ENCODE measurements around the gene ZEB2. TPM values are rescaled to one million over a fixed set of nuclear protein-coding genes. Genes with fewer than 3 reads are reported as not detected.
A peak's percentile ranks its signal among the peaks of the same experiment; 100 is the strongest.
"Not testable (repeated sequence)": the region's sequence is repeated elsewhere in the genome, so short reads cannot be mapped to it uniquely, and the experiment has no call there.

ZEB2 gene
- total RNA-seq, 1 donor from 2014 or later = 108 TPM

DNA sequence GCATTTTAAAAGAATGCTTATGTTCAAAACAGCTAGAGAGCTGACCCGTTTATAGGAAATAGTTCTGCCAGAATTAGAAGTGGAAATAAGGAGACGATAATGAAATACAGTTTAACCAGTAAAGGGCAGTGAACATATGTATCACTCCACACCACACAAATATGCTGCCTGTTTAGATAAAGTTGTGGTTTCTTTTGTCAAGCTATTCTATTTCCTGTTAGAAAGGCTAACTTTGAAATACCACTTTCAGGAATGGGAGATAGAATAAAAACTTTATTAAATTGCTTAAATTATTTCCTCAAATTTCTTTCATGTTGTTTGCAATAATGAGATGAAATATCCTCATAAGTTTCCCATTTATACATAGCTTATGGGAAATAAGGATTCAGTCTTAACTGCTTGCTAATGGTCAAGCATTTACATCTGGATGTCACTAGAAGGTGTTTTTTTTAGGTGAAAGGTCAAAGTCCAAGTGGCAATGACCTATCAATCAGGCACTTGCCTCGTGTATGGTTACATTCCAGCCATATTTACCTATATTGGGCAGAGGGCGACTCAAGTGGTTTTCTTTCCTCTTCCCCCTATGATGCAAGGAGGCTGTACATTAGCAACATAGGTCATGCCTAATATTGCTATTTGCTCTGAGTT, 148.9 kb downstream of the ZEB2 start:
- peaks cover 0 to 4% (median 0%) of the 10 kb centered on the region in 3 donors for H3K27me3 ChIP-seq (ENCODE audit: control insufficient read depth in 3 of 3, insufficient read depth in 3 of 3, low read length in 3 of 3)
- no peak overlapping the region for H3K4me3 ChIP-seq (ENCODE audit: low read length in 3 of 3)
- no peak overlapping the region for H3K9ac ChIP-seq (ENCODE audit: low read depth in 1 of 3, low read length in 3 of 3)
- H3K27ac ChIP-seq (ENCODE audit: low read depth, low read length) = no peak overlapping the region
- no peaks in the 10 kb centered on the region for H3K36me3 ChIP-seq (ENCODE audit: control insufficient read depth in 3 of 3, insufficient read depth in 3 of 3, low read length in 3 of 3)
- H3K4me1 ChIP-seq (ENCODE audit: control insufficient read depth in 3 of 3, insufficient read depth in 3 of 3, low read length in 3 of 3) = peaks cover 0 to 5% (median 0%) of the 10 kb centered on the region in 3 donors
- no peaks in the 10 kb centered on the region for H3K9me3 ChIP-seq (ENCODE audit: control insufficient read depth in 3 of 3, low read length in 3 of 3)

DNA sequence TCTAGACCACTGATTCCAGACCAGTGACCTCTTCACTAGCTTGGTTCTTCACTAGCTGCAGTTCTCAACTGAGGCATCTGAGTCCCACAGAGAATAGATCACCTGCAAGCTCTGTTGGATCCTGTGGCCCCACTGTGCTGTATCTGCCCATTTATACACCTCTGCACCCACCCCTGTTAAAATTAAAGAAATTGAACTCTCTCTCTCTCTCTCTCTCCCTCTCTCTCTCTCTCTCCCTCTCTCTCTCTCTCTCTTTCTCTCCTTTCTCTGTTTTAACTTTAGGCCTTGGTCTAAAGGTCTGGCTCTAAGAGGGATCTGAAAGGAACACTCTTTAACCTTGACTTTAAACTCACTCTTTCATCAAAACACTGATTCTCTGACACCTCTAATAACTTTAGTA, 150.5 kb downstream of the ZEB2 start:
- Histone ChIP-seq H3K36me3 (ENCODE audit: control insufficient read depth in 3 of 3, insufficient read depth in 3 of 3, low read length in 3 of 3) (no peaks in the 10 kb centered on the region), H3K27ac (ENCODE audit: low read depth, low read length) (no peak overlapping the region), H3K27me3 (ENCODE audit: control insufficient read depth in 3 of 3, insufficient read depth in 3 of 3, low read length in 3 of 3) (no peaks in the 10 kb centered on the region), H3K4me1 (ENCODE audit: control insufficient read depth in 3 of 3, insufficient read depth in 3 of 3, low read length in 3 of 3) (peaks cover 0 to 5% (median 0%) of the 10 kb centered on the region in 3 donors), H3K9me3 (ENCODE audit: control insufficient read depth in 3 of 3, low read length in 3 of 3) (no peaks in the 10 kb centered on the region), H3K9ac (ENCODE audit: low read depth in 1 of 3, low read length in 3 of 3) (no peak overlapping the region), H3K4me3 (ENCODE audit: low read length in 3 of 3) (no peak overlapping the region)

DNA sequence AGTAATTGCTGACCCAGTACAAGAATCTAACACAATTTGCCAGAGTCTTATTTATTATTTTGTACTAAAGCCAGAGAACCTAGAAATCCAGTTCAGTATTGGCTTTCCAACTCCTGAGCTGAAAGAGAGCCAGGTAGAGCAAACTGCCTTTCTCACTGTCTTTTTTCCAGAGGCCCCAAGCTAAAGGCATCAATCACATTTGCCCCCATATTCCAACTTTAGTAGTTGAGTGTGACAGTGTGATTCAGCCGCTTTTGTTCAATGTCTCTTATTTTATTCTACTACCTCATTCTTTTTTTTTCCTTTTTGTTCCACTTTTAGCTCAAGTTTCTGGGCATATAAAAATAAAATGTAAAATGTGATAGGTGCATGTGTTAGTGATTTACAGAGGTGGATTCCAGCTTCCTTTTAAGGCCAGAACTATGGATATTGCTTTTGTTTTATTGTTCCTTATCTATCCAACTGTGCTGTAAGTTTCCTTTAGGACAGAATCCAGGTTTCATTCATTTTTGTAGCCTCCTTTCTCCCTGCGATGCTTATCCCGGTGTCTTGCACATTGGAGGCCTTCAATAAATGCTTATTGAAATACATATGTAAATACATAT, 153.0 kb downstream of the ZEB2 start:
- Histone ChIP-seq H3K9ac (ENCODE audit: low read depth in 1 of 3, low read length in 3 of 3) (no peak overlapping the region), H3K36me3 (ENCODE audit: control insufficient read depth in 3 of 3, insufficient read depth in 3 of 3, low read length in 3 of 3) (no peaks in the 10 kb centered on the region), H3K4me3 (ENCODE audit: low read length in 3 of 3) (no peak overlapping the region), H3K27ac (ENCODE audit: low read depth, low read length) (no peak overlapping the region), H3K9me3 (ENCODE audit: control insufficient read depth in 3 of 3, low read length in 3 of 3) (no peaks in the 10 kb centered on the region), H3K27me3 (ENCODE audit: control insufficient read depth in 3 of 3, insufficient read depth in 3 of 3, low read length in 3 of 3) (no peaks in the 10 kb centered on the region), H3K4me1 (ENCODE audit: control insufficient read depth in 3 of 3, insufficient read depth in 3 of 3, low read length in 3 of 3) (no peaks in the 10 kb centered on the region)

DNA sequence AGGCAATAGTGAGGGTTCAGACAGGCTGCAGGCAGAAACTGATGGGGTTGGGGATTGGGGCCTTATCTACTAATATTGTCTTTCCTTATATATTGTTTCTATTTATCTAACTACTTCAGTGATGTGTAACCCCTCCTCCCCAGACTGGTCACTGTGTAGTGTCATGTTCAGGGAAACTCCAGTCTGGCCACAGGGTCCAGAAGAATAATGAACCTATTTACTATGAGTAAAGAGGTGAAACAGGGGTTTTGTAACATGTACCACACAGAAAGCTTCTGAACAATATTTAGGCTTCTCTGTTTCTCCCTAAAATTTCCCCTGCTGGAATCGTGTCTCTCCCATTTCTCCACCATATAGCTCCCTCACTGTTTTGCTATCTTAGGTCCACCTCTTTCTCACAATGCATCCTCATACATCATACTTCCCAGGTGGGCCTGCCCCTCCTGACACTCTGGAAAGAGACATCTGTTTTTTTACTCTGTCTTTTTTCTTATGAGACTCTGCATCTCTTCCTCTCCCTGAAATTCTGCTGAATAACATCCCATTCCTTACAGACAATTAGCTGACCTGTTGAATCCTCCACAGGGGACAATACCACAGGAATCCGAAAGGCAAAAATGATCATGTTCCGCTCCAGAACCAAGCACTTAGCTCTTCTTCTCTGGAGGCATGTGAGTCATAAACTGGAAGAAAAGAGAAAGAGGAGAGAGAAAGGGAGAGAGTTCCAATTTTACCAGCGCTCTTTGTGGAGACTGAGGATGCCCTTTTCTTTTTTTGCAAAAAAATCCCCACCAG, 154.8 kb downstream of the ZEB2 start:
- H3K9ac ChIP-seq (ENCODE audit: low read depth in 1 of 3, low read length in 3 of 3) = no peak overlapping the region
- no peak overlapping the region for H3K4me3 ChIP-seq (ENCODE audit: low read length in 3 of 3)
- no peaks in the 10 kb centered on the region for H3K27me3 ChIP-seq (ENCODE audit: control insufficient read depth in 3 of 3, insufficient read depth in 3 of 3, low read length in 3 of 3)
- H3K9me3 ChIP-seq (ENCODE audit: control insufficient read depth in 3 of 3, low read length in 3 of 3) = no peaks in the 10 kb centered on the region
- no peaks in the 10 kb centered on the region for H3K4me1 ChIP-seq (ENCODE audit: control insufficient read depth in 3 of 3, insufficient read depth in 3 of 3, low read length in 3 of 3)
- no peaks in the 10 kb centered on the region for H3K36me3 ChIP-seq (ENCODE audit: control insufficient read depth in 3 of 3, insufficient read depth in 3 of 3, low read length in 3 of 3)
- H3K27ac ChIP-seq (ENCODE audit: low read depth, low read length) = no peak overlapping the region

DNA sequence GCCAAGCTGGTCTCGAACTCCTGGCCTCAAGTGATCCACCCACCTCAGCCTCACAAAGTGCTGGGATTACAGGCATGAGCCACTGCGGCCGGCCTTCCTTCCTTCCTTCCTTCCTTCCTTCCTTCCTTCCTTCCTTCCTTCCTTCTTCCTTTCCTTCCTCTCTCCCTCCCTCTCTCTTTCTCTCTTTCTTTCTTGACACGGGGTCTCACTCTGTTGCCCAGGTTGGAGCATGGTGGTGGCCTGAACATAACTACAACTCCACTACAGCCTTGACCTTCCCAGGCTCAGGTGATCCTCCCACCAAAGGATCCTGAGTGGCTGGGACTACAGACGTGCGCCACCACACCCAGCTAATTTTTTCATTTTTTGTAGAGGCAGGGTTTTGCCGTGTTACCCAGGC, 155.7 kb downstream of the ZEB2 start:
- H3K36me3 ChIP-seq (ENCODE audit: control insufficient read depth in 3 of 3, insufficient read depth in 3 of 3, low read length in 3 of 3); H3K9me3 ChIP-seq (ENCODE audit: control insufficient read depth in 3 of 3, low read length in 3 of 3); H3K4me1 ChIP-seq (ENCODE audit: control insufficient read depth in 3 of 3, insufficient read depth in 3 of 3, low read length in 3 of 3); H3K27ac ChIP-seq (ENCODE audit: low read depth, low read length); H3K4me3 ChIP-seq (ENCODE audit: low read length in 3 of 3); H3K9ac ChIP-seq (ENCODE audit: low read depth in 1 of 3, low read length in 3 of 3); H3K27me3 ChIP-seq (ENCODE audit: control insufficient read depth in 3 of 3, insufficient read depth in 3 of 3, low read length in 3 of 3): not testable (repeated sequence)

DNA sequence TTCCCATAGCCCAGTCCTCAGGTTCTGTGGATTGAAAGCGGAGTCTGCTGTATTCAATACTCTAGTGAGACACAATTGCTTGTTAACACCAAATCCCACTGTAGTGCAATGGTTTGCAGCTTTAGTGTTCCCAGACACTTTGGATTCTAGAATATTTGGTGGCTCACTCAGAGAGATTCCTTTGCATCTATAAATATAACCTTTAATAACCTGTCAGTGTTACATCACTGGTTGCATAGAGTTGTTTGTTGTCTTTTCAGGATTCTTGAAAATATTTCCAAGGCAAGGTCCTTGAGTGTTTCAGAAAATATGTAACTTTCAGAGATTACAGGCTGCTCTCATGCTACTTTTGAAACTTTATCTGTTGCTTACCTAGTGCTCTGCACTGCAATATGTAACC, 157.5 kb downstream of the ZEB2 start:
- no peaks in the 10 kb centered on the region for H3K36me3 ChIP-seq (ENCODE audit: control insufficient read depth in 3 of 3, insufficient read depth in 3 of 3, low read length in 3 of 3)
- H3K4me1 ChIP-seq (ENCODE audit: control insufficient read depth in 3 of 3, insufficient read depth in 3 of 3, low read length in 3 of 3) = peaks cover 0 to 4% (median 0%) of the 10 kb centered on the region in 3 donors
- no peak overlapping the region for H3K4me3 ChIP-seq (ENCODE audit: low read length in 3 of 3)
- H3K27me3 ChIP-seq (ENCODE audit: control insufficient read depth in 3 of 3, insufficient read depth in 3 of 3, low read length in 3 of 3) = no peaks in the 10 kb centered on the region
- no peaks in the 10 kb centered on the region for H3K9me3 ChIP-seq (ENCODE audit: control insufficient read depth in 3 of 3, low read length in 3 of 3)
- H3K27ac ChIP-seq (ENCODE audit: low read depth, low read length) = no peak overlapping the region
- no peak overlapping the region for H3K9ac ChIP-seq (ENCODE audit: low read depth in 1 of 3, low read length in 3 of 3)

DNA sequence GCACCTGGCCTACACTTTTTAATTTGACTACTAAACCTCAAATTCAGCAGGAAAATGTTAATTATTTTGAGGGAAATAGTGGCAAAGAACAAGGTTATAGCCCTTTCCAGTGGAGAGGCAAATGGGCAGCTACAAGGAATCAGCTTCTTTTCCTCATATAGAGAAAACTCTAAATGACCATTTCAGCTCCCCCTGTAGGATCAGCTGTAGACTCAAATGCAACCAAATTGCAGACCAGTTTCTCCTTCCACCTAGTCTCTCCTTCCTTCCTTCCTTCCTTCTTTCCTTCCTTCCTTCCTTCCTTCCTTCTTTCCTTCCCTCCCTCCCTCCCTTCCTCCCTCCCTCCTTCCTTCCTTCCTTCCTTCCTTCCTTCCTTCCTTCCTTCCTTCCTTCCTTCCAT, 158.2 kb downstream of the ZEB2 start:
- peaks cover 0 to 4% (median 0%) of the 10 kb centered on the region in 3 donors for H3K4me1 ChIP-seq (ENCODE audit: control insufficient read depth in 3 of 3, insufficient read depth in 3 of 3, low read length in 3 of 3)

DNA sequence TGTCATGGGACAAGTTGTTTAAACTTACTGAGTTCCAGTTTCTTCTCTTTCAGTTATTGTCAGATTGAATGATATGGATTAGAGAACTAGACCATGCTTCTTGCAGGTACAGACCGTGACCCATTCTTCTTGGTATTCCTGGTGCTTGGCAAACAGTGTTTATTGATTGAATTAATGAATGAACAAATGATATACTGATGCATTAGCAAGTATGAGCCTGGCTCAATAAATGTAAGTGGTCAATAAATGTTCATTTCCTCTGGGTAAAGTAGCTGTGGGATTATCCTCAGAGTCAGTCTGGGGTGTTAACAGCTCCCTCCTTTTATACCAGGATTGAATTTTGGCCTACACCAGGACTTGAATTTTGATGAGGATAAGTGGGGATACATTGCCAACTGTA, 160.2 kb downstream of the ZEB2 start:
- Histone ChIP-seq H3K9ac (ENCODE audit: low read depth in 1 of 3, low read length in 3 of 3) (no peak overlapping the region), H3K36me3 (ENCODE audit: control insufficient read depth in 3 of 3, insufficient read depth in 3 of 3, low read length in 3 of 3) (no peaks in the 10 kb centered on the region)

More for the DNA sequence above, 158.2 kb downstream of the ZEB2 start:
- Histone ChIP-seq H3K27me3 (ENCODE audit: control insufficient read depth in 3 of 3, insufficient read depth in 3 of 3, low read length in 3 of 3) (no peaks in the 10 kb centered on the region), H3K27ac (ENCODE audit: low read depth, low read length) (no peak overlapping the region), H3K36me3 (ENCODE audit: control insufficient read depth in 3 of 3, insufficient read depth in 3 of 3, low read length in 3 of 3) (no peaks in the 10 kb centered on the region), H3K4me3 (ENCODE audit: low read length in 3 of 3) (no peak overlapping the region), H3K9me3 (ENCODE audit: control insufficient read depth in 3 of 3, low read length in 3 of 3) (no peaks in the 10 kb centered on the region), H3K9ac (ENCODE audit: low read depth in 1 of 3, low read length in 3 of 3) (no peak overlapping the region)

DNA sequence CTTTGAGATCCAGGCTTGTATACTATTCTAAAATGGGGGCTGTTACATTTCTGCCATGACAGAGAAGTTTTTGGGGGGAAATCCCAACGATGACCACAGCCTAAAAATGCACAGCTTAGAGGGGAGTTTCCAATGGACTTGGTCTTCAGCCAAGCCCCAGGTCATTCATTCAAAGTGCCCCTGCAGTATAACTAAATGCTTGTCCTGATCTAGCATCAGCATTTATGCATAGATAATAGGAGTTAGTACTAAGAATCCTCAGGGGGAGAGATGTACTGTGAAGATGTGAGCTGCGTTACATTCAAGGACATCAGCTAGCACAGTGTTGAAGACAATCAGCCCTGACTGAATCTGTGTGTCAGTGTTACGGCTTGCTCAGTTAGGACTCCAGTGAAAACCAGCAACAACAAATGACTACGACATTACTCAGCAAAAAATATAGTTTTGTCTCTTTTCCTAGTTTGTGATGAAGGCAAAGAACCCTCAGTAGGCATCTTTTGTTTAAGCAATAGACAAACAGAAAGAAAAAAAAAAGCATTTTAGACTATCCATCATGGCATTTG, 160.9 kb downstream of the ZEB2 start:
- no peak overlapping the region for H3K9ac ChIP-seq (ENCODE audit: low read depth in 1 of 3, low read length in 3 of 3)
- H3K36me3 ChIP-seq (ENCODE audit: control insufficient read depth in 3 of 3, insufficient read depth in 3 of 3, low read length in 3 of 3) = no peaks in the 10 kb centered on the region
- H3K27ac ChIP-seq (ENCODE audit: low read depth, low read length) = peak overlapping the region; percentile 45
- no peak overlapping the region for H3K4me3 ChIP-seq (ENCODE audit: low read length in 3 of 3)
- H3K4me1 ChIP-seq (ENCODE audit: control insufficient read depth in 3 of 3, insufficient read depth in 3 of 3, low read length in 3 of 3) = peaks cover 0 to 4% (median 0%) of the 10 kb centered on the region in 3 donors
- H3K27me3 ChIP-seq (ENCODE audit: control insufficient read depth in 3 of 3, insufficient read depth in 3 of 3, low read length in 3 of 3) = no peaks in the 10 kb centered on the region
- no peaks in the 10 kb centered on the region for H3K9me3 ChIP-seq (ENCODE audit: control insufficient read depth in 3 of 3, low read length in 3 of 3)

More for the DNA sequence above, 160.2 kb downstream of the ZEB2 start:
- Histone ChIP-seq H3K27me3 (ENCODE audit: control insufficient read depth in 3 of 3, insufficient read depth in 3 of 3, low read length in 3 of 3) (no peaks in the 10 kb centered on the region), H3K9me3 (ENCODE audit: control insufficient read depth in 3 of 3, low read length in 3 of 3) (no peaks in the 10 kb centered on the region), H3K4me1 (ENCODE audit: control insufficient read depth in 3 of 3, insufficient read depth in 3 of 3, low read length in 3 of 3) (peaks cover 0 to 4% (median 0%) of the 10 kb centered on the region in 3 donors), H3K4me3 (ENCODE audit: low read length in 3 of 3) (no peak overlapping the region), H3K27ac (ENCODE audit: low read depth, low read length) (no peak overlapping the region)
